H1 (cell line): ENCODE data around the gene LHB. TPM values are rescaled to one million over a fixed set of nuclear protein-coding genes. Genes with fewer than 3 reads are reported as not detected.

Source experiments
- HDAC2 ChIP-seq, 2 experiments: fragments of 300-600 bp in 1 of 2; sonication (generic) in 1 of 2; IDR thresholded peaks; 2 replicates each; pipeline ENCODE4 v1.6.1; 2011 to 2012; ENCODE audit warnings: low read depth in 2 of 2, low read length in 2 of 2, mild to moderate bottlenecking in 2 of 2, moderate library complexity in 2 of 2, borderline replicate concordance in 1 of 2, inconsistent platforms in 1 of 2
- KDM1A ChIP-seq: fragments of 200-600, 300-600 bp; sonication (generic); IDR thresholded peaks from 2 replicates; pipeline ENCODE4 v1.7.1; 2016; ENCODE audit warnings: mild to moderate bottlenecking, low read length, borderline replicate concordance
- RXRA ChIP-seq: IDR thresholded peaks from 2 replicates; pipeline ENCODE4 v1.6.1; 2011; ENCODE audit warnings: low read depth, mild to moderate bottlenecking, low read length, moderate library complexity; ENCODE audit not compliant: insufficient read depth
- SUZ12 ChIP-seq: fragments of 200-600 bp; sonication (generic); IDR thresholded peaks from 2 replicates; pipeline ENCODE4 v1.6.1; 2012; ENCODE audit warnings: mild to moderate bottlenecking, inconsistent platforms, low read length, moderate library complexity, mixed read lengths
- polyA plus RNA-seq, 7 experiments: library from polyadenylated mRNA; depleted of rRNA in 3 of 7; stranded (reverse) in 5 of 7; unstranded in 2 of 7; fragments of >200 nt in 5 of 7; fragments of 200-250 nt in 2 of 7; gene quantifications; 1 replicate in 5 of 7; 2 replicates in 1 of 7; 4 replicates in 1 of 7; pipeline versions ENCODE4 v1.2.1 to v1.2.3, GENCODE V29; 2011 to 2013; ENCODE audit warnings: missing spikeins in 2 of 7, mixed read lengths in 2 of 7
- total RNA-seq: library from RNA; stranded (reverse); fragmentation: NEBNext Ultra II Directional; extraction: Animal tissue kit (Norgen Biotek cat#: 25700); gene quantifications from 2 replicates; pipeline ENCODE4 v1.2.1, GENCODE V29; 2021

LHB gene
- total and polyA plus RNA-seq, 2 of the 8 experiments (the other 6 are each of a cell fraction or from before 2014, with no cell fraction given) = 0.53 TPM; not detected in 1

GRCh38 chr19:48989701-48990291 is 27.1 kb downstream of the LHB start (continued):
- TF ChIP-seq SUZ12 (no peak), KDM1A (no peak), RXRA (no peak), HDAC2 (IDR thresholded peaks at IDR 0.05; ENCODE audit: borderline replicate concordance in 1 of 2, low read depth in 2 of 2, low read length in 2 of 2) (no peak)
